ENCODE results near the gene NEURL1.

The NEURL1 gene

DNA sequence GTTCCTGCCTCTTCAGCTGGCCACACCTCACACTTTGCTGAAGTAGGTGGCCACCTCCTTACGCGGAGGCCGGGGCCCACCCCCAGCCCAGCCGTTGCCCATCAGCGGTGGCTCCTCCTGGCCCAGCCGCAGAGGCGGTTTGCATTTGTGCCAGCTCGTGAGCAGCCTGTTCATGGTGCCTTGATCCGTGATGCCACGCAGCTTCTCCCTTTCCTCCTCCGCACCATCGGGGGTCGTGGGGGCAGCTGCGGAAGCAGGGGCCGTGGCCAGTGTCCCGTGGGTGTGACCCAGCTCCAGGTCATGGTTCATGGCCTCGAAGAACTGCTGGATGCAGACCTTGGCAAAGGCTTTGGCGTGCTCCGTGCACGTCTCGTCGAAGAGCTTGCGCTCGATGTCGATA is 38.3 kb upstream of the NEURL1 start:
- no peak overlapping the region for H3K27ac ChIP-seq
- TF ChIP-seq, protein P1, sequence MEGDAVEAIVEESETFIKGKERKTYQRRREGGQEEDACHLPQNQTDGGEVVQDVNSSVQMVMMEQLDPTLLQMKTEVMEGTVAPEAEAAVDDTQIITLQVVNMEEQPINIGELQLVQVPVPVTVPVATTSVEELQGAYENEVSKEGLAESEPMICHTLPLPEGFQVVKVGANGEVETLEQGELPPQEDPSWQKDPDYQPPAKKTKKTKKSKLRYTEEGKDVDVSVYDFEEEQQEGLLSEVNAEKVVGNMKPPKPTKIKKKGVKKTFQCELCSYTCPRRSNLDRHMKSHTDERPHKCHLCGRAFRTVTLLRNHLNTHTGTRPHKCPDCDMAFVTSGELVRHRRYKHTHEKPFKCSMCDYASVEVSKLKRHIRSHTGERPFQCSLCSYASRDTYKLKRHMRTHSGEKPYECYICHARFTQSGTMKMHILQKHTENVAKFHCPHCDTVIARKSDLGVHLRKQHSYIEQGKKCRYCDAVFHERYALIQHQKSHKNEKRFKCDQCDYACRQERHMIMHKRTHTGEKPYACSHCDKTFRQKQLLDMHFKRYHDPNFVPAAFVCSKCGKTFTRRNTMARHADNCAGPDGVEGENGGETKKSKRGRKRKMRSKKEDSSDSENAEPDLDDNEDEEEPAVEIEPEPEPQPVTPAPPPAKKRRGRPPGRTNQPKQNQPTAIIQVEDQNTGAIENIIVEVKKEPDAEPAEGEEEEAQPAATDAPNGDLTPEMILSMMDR (conservative IDR thresholded peaks at IDR 0.05), result no peak
- TF ChIP-seq ZFX (IDR thresholded peaks at IDR 0.05), result no peak

DNA sequence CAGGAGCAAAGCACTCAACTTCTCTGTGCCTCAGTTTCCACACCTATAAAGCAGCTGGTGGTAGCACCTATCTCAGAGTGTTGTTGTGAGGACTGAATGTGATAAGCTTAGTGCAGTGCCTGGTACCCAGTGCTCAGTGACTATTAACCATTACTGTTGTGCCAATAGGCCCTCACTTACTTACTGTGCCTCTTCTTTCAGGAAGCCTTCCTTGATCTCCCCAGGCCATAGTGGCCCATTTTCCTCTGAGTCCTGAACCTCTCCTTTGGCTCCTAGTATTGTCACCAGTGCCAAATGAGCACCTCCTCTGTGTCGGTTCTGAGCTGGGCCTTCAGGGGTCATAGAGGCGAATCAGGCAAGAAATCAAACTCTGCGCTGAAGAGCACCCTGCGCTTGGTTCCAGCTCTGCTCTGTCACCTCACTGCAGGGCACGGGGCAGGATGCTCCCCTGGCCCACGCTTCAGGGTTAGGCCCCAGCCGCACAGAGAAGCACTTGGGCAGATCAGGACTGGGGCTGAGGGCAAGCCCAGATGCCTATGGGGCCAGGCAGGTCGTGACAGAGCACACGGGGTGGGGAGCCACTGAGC is 37.3 kb upstream of the NEURL1 start:
- TF ChIP-seq ZFX (IDR thresholded peaks at IDR 0.05), result no peak
- TF ChIP-seq, protein P1 (conservative IDR thresholded peaks at IDR 0.05), result no peak
- no peak overlapping the region for H3K27ac ChIP-seq

DNA sequence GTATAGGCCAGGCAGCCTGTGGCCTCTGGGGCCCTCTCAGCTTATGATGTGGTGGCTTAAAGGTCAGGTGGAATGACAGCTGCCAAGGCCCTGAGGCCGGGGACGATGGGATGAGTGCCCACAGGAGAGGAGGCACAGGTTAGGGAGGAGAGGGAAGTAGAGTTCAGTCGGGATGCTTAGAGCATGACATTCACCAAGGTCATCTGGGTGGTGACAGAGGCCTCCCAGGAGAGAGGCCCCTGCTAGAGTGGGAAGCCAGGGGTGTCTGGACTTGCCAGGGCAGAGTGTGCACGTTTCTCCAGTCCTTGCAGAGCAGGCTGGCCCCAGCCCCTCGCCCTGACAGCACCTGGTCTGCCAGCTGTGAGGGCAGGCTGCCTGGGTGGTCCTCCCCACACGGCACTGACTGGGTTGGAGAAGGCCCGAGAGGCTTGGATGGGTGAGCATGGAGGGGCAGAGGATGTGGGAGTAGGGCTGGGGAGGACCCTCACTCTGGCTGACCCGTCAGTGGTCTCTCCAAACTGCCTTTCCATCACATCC is 36.3 kb upstream of the NEURL1 start:
- H3K27ac ChIP-seq, result no peak overlapping the region
- TF ChIP-seq, protein P1 (conservative IDR thresholded peaks at IDR 0.05), result no peak
- no peak for TF ChIP-seq ZFX (IDR thresholded peaks at IDR 0.05)

DNA sequence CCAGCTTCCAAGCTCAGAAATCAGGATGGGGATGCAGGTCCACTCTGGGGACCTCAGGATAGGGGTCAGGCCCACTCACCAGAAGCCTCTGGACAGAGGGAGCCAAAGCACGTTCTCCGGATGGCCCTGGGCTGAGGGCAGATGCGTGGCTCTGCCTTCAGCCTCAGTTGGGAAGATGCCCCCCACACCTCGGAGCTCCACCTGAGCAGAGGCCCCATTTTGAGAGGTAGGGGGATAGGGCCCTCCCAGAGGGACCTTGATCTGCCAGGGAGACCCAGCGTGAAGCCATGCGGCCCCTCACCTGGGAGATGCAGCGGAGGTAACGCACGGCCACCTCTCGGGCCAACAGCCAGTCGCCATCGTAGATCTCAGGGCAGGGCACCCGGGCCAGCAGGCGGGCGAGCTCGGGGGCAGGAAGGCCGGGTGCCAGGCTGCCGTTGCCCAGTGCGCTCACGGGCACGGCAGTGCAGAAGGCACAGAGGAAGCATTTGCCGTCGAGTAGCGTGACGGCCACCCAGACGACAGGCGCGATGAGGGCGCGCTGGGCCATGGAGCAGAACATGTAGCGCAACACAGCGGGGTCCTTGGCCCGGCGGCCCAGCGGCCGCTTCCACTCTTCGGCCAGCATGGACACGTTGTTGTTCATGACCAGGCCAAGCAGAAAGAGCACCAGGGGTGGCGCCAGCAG is 35.5 kb upstream of the NEURL1 start:
- H3K27ac ChIP-seq, result no peak overlapping the region
- TF ChIP-seq ZFX (IDR thresholded peaks at IDR 0.05), result no peak
- TF ChIP-seq, protein P1 (conservative IDR thresholded peaks at IDR 0.05), result no peak

DNA sequence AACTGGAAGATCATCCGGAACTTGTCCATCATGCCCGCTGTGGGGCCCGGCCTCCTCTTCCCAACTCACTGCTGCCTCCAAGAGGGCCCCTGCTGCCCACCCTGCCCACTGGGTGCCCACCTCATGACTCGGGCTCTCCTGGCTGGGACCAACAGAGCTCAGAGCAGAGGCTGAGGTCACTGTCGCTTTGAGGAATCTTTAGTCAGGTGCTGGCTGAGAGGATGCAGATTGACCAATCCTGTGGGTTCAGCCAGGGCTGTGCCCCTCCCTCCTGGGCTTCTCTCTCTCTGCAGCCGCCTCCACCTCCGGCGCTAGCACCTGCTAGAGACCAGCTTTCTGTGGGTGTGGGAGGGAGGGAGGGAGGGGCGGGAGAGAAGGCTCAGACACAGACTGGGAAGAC is 34.8 kb upstream of the NEURL1 start, which contains the start of gene CALHM1:
Gene CALHM1, minus strand, starts transcription at position 181 of the 400 bp plus-strand sequence. Its CDS starts 149 bp downstream, at position 32.
- no peak within 1 kb of the TSS for H3K27ac ChIP-seq
- TF ChIP-seq, protein P1 (conservative IDR thresholded peaks at IDR 0.05), result no peak
- no peak for TF ChIP-seq ZFX (IDR thresholded peaks at IDR 0.05)

GRCh38 chr10:103459615-103460014 is 33.9 kb upstream of the NEURL1 start:
- no peak overlapping the region for H3K27ac ChIP-seq
- TF ChIP-seq ZFX (IDR thresholded peaks at IDR 0.05), result no peak
- TF ChIP-seq, protein P1 (conservative IDR thresholded peaks at IDR 0.05), result no peak

DNA sequence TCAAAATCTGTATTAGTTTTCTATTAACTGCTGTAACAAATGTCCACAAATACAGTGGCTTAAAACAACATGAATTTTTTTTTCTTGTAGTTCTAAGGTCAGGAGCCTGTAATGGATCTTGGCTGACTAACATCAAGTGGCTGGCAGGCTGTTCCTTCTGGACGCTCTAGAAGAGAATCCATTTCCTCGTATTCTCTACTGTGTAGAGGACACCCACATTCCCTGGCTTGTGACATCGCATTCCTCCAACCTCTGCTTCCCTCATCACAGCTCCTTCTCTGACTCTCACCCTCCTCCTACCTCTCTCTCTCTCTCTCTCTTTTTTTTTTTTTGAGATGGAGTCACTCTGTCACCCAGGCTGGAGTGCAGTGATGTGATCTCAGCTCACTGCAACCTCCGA is 30.0 kb upstream of the NEURL1 start:
- TF ChIP-seq, protein P1 (conservative IDR thresholded peaks at IDR 0.05), result no peak
- no peak for TF ChIP-seq ZFX (IDR thresholded peaks at IDR 0.05)
- H3K27ac ChIP-seq, result no peak overlapping the region

Data from C4-2B (cell line).